HG02642 (cell line): ENCODE measurements around the gene GPR17.

Source experiments
- ATAC-seq: cut with Tn5 transposase; IDR thresholded peaks from one replicate; pipeline ENCODE4 v1.9.1; 2021; ENCODE audit warnings: mild to moderate bottlenecking; ENCODE audit not compliant: unreplicated experiment, poor library complexity

Gene GPR17

DNA sequence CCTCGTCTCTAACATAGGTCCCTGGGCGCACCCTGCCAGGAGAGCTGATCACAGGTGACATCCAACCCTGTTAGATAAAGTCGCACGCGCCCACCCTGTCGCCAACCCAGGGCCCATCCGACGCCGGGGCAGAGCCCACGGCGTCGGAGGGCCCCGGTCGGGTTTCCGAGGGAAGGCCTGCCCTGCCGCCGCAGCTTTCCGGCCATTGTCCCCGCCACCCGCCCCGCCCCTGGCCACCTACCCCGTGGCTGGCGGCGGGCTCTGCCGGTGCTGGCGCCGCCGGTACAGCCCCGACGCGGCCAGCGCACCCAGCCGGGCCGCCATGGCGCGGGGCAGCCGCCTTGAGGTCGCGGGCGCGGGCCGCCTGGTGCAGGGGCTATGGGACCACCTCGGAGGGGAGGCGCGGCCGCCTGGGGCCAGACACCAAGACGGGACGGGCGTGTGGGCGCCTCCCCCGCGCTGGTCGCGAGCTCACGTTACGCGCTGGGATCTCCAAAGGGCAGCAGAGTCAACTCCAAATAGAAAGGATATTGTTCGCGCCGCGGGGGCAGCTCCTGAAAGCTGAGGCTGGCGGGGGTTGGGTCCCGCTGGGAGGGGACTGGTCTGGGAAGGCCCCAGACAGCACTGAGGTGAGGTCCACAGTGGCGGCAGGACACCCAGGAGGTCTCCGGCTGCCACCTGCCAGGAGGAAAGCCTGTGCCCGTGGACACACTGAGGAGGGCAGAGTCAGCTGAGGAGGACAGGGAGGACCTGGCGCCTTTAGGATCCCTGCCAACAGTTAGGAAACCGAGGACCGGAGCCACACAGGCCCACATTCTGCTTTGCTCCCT, 18.3 kb downstream of the GPR17 start:
- ATAC-seq, result no peak

DNA sequence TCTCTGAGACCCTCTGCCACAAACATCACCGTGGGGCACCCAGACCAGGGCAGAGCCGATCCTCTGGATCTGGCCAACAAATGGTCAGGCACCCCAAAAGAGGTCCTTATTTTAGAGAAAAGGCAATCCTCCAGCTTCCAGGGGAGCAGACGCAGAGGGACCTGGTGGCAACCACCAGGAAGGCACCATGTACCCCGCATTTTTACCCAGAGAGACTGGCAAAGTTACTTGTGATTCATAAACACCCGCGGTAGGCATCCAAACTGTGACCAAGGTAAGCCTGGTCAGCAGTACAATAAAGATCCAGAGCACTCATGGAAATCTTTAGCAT, 18.9 kb downstream of the GPR17 start:
- no peak for ATAC-seq

DNA sequence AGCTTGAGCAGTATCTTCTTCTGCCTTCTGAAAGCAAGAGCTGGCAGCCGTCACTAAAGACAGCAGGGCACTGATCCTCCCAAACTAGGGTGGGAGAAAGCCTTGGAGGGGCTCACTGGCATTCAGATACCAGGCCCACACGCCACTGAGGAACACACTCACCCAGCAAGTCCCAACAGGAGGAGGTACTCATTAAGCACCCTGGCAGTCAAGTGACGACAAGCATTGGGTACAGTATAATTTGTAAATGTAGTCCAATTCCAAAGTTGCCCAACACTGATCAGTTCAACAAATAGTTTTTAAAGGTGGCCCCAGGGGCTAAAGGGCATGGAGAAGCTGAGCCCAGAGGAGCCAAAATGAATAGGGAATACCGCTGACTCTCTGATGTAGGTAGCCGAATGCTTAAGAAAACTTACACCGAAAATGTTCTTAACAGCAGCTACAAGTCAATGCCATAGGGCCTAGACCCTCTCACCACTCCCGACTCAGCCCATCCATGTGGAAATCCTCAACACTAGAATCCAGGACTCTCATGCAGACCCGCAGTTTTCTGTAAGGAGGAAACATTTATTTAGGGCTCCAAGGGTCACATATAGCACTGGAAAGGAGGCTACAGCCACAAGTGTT, 19.4 kb downstream of the GPR17 start:
- ATAC-seq, result no peak

DNA sequence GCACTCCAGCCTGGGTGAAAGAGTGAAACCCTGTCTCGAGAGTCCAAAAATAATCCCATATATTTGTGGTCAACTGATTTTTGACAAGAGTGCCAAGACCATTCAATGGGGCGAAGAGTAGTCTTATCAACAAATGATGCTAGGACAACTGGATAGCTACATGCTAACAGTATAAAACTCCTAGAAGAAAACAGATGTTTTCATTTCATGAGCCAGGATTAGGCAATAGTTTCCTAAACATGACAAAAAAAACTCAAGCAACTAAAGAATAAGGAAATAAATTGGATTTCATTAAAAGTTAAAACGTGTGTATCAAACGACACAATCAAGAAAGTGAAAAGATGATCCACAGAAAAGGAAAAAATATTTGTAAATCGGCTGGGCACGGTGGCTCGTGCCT, 23.1 kb downstream of the GPR17 start:
- no peak for ATAC-seq

GRCh38 chr2:127670055-127670956, 24.4 kb downstream of the GPR17 start:
- no peak for ATAC-seq

- ATAC-seq, result no peak
These were observed 25.0 kb downstream of the GPR17 start for GRCh38 chr2:127670957-127671290.

- ATAC-seq, result no peak
These were observed 25.8 kb downstream of the GPR17 start for GRCh38 chr2:127671557-127672302.

GRCh38 chr2:127672341-127673224, 26.6 kb downstream of the GPR17 start:
- ATAC-seq, result no peak

- ATAC-seq, result no peak
These were observed 27.5 kb downstream of the GPR17 start for GRCh38 chr2:127673291-127674069.

DNA sequence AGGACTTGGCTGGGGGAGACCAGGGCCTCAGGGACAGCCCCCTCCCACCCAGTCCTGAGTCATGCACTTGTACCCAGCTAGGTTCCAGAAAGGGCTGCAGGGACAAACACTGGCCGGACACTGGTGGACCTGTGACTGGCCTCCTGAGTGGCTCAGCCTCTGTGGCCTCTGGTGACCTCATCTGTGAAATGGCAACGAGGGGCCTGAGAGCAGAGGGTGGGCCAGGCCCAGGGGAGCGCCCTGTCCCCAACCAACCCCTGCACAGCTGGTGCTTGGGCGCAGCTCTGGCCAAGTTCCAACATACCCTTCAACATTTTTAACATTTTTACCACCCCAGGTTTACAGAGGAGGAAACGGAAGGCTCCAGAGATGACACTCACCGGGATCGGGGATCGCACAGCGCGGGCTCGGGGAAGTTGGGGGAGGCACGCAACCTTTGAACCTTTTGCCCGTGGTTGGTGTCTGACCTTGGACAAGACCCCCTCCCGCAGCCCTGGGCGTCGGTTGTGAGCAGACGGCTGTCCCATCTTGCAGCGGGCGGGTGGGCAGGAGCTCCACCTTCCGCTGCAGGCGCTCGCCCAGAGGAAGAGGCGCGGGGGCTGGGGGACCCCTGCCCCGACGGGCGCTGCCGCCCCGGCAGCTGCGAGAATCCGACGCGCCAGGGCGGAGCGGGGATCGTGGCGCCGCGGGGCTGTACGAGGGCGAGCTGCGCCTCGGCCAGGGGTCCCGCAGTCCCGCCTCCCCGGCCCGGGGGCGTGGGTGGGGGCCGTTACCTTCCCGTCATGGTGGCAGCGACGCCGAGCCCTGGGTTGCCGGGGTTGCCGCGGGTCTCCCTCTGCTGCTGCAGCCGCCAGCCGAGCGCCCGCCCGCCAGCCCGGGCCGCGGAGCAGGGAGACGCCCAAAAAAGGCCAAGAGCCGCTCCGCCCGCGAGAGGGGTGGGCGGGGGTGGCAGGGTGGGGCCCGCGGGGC, 28.6 kb downstream of the GPR17 start:
- no peak for ATAC-seq

DNA sequence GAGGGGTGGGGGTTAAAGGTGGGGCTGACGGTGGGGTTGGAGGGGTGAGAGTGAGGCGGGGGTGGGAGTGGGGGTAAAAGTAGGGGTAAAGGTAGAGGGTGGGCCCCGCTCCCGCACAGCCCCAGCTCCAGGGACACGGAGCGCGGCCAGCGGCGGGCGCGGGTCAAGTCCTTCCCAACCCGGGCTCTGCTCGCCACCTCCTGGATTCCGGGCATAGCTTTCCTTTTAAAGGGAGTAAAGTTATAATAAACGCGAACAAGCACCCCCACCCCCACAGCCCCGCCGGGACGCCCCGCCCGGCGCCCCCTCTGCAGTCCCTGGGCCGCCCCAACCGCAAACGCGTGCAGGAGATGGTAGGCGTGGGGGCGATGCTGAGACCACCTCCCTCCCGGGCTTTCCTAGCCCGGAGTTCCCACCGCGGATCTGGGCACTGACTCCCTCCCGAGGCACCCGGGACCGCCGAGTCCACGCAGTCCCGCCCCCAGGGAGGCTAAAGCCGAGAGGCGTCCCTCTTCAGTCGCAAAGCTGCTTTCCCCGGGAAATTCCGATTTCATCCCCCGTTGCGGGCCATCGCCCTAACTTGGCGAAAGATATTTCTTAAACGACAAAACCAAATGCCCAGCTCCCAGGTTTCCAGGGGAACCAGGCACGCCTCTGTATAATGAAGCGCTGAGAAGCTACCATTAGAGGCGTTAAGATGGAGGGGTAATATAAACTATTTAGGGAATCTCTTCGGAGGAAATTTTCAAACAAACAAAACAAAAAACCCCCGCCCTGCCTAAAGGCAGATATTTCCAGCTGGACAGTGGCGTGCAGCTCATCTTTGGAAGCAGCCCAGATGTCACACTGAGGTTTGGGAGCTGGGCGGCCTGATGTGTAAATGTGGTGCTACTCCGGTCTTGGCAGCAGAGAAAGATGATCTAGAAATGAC, 29.6 kb downstream of the GPR17 start, which contains the start of gene LIMS2:
LIMS2 (minus strand) TSS at position 200 of the 931 bp plus-strand sequence. CDS start 506 bp downstream, outside the sequence.
- ATAC-seq, result no peak

DNA sequence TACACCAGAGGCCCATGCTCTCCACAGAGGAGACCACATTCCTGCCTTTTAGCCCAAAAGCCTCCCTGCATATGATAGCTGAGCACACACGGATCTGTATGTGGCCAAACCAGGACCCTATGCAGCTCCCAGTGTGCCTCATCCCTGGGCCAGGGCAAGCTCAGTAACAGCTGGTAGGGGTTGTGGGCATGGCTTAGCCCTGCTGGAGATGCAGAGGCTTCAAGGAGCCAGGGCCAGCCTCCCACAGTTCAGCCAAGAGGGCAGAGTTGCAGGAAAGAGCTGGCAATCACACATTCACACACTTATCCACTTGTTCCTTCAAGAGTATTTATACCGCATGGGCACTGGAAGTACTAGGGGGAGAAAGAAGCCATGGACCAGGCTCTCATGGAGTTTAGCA, 31.0 kb downstream of the GPR17 start:
- no peak for ATAC-seq

DNA sequence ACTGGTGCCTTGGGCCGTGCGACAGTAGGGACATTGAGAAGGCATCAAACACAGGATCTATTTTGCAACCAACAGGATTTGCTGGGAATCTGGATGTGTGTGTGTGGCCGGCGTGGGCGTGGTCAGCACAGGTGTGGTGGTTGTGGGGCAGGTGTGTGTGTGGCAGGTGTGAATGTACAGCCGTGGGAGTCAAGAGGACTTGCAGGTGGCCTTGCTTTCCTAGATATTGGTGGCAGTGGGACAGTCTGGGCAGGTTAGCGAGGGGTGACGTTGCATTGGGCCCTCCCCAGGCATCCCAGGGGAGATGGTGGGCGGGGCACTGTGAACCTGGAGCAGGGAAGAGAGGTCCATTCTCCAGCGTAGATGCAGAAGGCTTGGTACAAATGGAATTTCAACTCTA, 32.6 kb downstream of the GPR17 start:
- no peak for ATAC-seq

DNA sequence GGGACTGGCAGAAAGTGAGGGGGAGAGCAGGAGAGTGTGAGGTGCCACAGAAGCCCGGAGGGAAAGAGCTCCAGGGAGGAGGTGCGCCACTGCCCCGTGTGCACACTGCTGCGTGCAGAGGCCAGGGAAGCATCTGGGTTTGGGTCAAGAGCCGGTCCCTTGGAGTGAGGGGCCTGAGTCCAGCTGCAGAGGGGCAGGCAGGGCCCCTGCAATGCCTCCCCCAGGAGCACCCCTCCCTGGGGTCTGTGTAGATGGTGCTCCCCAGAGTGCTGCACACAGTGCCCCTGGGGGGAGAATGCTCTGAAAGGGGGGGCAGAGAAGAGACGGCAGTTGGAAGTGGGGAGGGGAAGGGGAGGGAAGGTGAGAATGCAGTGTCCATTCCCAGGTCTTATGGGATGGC, 33.0 kb downstream of the GPR17 start:
- no peak for ATAC-seq

DNA sequence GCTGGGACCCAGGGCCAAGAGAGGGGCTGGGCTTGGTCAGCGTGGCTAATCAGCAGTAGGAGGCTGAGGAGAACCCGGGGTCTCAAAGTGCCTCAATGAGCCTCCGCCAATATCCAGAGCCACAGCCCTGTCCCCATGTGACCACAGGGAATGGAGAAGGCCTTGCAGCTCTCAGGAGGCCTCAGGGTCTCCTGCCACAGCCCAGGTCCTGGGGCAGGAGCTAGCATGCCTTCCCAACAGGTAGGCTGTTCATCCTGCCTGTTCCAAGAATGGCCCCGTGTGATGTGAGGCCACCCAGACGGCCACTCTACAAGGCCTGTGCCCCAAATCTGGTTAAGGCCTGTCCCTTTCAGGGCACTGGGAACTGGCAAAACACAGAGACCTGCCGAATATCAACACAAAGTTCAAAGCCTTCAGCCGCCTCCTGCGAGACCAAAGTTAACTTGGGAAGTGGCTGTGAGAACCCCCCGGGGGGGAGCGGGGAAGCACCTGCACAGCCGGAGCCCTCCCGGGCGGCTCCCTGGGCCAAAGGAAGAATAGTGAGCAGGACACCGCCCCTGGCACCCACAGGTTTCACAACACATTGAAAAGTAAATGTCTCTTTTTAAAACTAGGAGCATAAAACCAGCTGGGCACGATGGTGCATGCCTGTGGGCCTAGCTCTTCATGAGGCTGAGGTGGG, 33.9 kb downstream of the GPR17 start:
- ATAC-seq, result no peak

- ATAC-seq, result no peak
These were observed 34.8 kb downstream of the GPR17 start for GRCh38 chr2:127680706-127681287.
